Neural progenitor cell (in vitro differentiated cells): ENCODE data around the gene ZP2. TPM values are rescaled to one million over a fixed set of nuclear protein-coding genes. Genes with fewer than 3 reads are reported as not detected.
"Not testable (repeated sequence)": the region's sequence is repeated elsewhere in the genome, so short reads cannot be mapped to it uniquely, and the experiment has no call there.

ENCODE experiments used
- DNase-seq: peaks from one replicate; pipeline ENCODE4 v3.0.0-alpha.2; 2016; ENCODE audit warnings: low spot score
- H2AFZ ChIP-seq: fragments of 200-600 bp; sonication (generic); replicated peaks from 2 replicates; pipeline ENCODE4 v1.6.1; 2016; ENCODE audit warnings: antibody characterized with exemption
- H3F3A ChIP-seq: fragments of 200-600 bp; sonication (generic); 2 replicates; pipeline ENCODE4 v1.6.1; 2016; ENCODE audit warnings: antibody characterized with exemption, low read depth
- H3K27ac ChIP-seq: fragments of 200-600 bp; sonication (generic); 2 replicates; pipeline ENCODE4 v1.5.1; 2016; ENCODE audit warnings: mild to moderate bottlenecking
- H3K27me3 ChIP-seq: fragments of 200-600 bp; sonication (generic); 2 replicates; pipeline ENCODE4 v1.6.1; 2016; ENCODE audit warnings: mild to moderate bottlenecking, moderate library complexity
- H3K36me3 ChIP-seq: fragments of 200-600 bp; sonication (generic); 2 replicates; pipeline ENCODE4 v1.5.1; 2016
- H3K4me1 ChIP-seq: fragments of 200-600 bp; sonication (generic); 2 replicates; pipeline ENCODE4 v1.6.1; 2016; ENCODE audit warnings: mixed run types
- H3K4me2 ChIP-seq: fragments of 200-600 bp; sonication (generic); 2 replicates; pipeline ENCODE4 v1.6.1; 2016
- H3K4me3 ChIP-seq: fragments of 200-600 bp; sonication (generic); 2 replicates; pipeline ENCODE4 v1.5.1; 2016
- H3K79me2 ChIP-seq: fragments of 200-600 bp; sonication (generic); 2 replicates; pipeline ENCODE4 v1.6.1; 2016; ENCODE audit warnings: low read depth
- H3K9ac ChIP-seq: fragments of 200-600 bp; sonication (generic); 2 replicates; pipeline ENCODE4 v1.6.1; 2016
- H3K9me3 ChIP-seq: fragments of 200-600 bp; sonication (generic); 2 replicates; pipeline ENCODE4 v1.5.1; 2016; ENCODE audit warnings: low read depth
- H4K20me1 ChIP-seq: fragments of 200-600 bp; sonication (generic); 2 replicates; pipeline ENCODE4 v1.6.1; 2016; ENCODE audit warnings: low read depth
- H3K27ac Mint-ChIP-seq: 3 replicates; pipeline ENCODE4 v1.8.0; 2021; ENCODE audit warnings: mixed read lengths
- H3K27me3 Mint-ChIP-seq: 2 replicates; pipeline ENCODE4 v1.8.0; 2022; ENCODE audit warnings: low read depth, mild to moderate bottlenecking, inconsistent platforms, moderate library complexity, mixed read lengths; ENCODE audit not compliant: insufficient read depth
- H3K36me3 Mint-ChIP-seq: 3 replicates; pipeline ENCODE4 v1.8.0; 2021; ENCODE audit warnings: mixed read lengths
- H3K4me1 Mint-ChIP-seq: 3 replicates; pipeline ENCODE4 v1.8.0; 2021; ENCODE audit warnings: mixed read lengths
- H3K4me3 Mint-ChIP-seq: 3 replicates; pipeline ENCODE4 v1.8.0; 2021; ENCODE audit warnings: mild to moderate bottlenecking, moderate library complexity, mixed read lengths
- H3K9me3 Mint-ChIP-seq: 3 replicates; pipeline ENCODE4 v1.8.0; 2020; ENCODE audit warnings: mixed read lengths
- CTCF ChIP-seq: fragments of 200-600 bp; sonication (generic); IDR thresholded peaks from 2 replicates; pipeline ENCODE4 v1.5.1; 2017; ENCODE audit warnings: antibody characterized with exemption, mild to moderate bottlenecking
- EZH2 ChIP-seq: fragments of 200-600 bp; sonication (generic); IDR thresholded peaks from 2 replicates; pipeline ENCODE4 v1.6.1; 2017; ENCODE audit warnings: antibody characterized with exemption, mild to moderate bottlenecking, moderate library complexity
- EZH2phosphoT487 ChIP-seq: fragments of 200-600 bp; sonication (generic); IDR thresholded peaks from 2 replicates; pipeline ENCODE4 v1.6.1; 2017; ENCODE audit warnings: antibody characterized with exemption
- total RNA-seq: library from RNA; depleted of rRNA; stranded (reverse); fragments of >200 nt; gene quantifications from 2 replicates; pipeline ENCODE4 v1.2.3, GENCODE V29; 2015; ENCODE audit warnings: low replicate concordance

Gene ZP2
- total RNA-seq, 1 donor from 2014 or later, result not detected

GRCh38 chr16:21158208-21159110, 52.9 kb downstream of the ZP2 start, which contains the start of gene LDAF1:
LDAF1 (plus strand) TSS chr16:21158674; CDS start chr16:21161183, 2,509 bp downstream.
- Histone ChIP-seq H3K27ac (no peak within 1 kb of the TSS), H3K27me3 (peaks cover 10% of the 10 kb centered on the region), H3K36me3 (no peaks in the 10 kb centered on the region), H3F3A (peaks cover 6% of the 10 kb centered on the region), H3K79me2 (peaks cover 10% of the 10 kb centered on the region), H3K4me2 (peak within 1 kb of the TSS; percentile 96), H3K9ac (peak within 1 kb of the TSS; percentile 28), H2AFZ (peak within 1 kb of the TSS; percentile 93), H3K9me3 (no peaks in the 10 kb centered on the region), H3K4me3 (peak within 1 kb of the TSS; percentile 96), H4K20me1 (peaks cover 10% of the 10 kb centered on the region), H3K4me1 (no peaks in the 10 kb centered on the region)
- Mint-ChIP-seq H3K36me3 (peaks cover 8% of the 10 kb centered on the region), H3K27ac (no peak within 1 kb of the TSS), H3K9me3 (no peaks in the 10 kb centered on the region), H3K4me3 (peak within 1 kb of the TSS; percentile 91), H3K27me3 (peaks cover 7% of the 10 kb centered on the region), H3K4me1 (peaks cover 6% of the 10 kb centered on the region)
- peak; percentile 28 for TF ChIP-seq EZH2
- no peak for TF ChIP-seq CTCF
- no peak for TF ChIP-seq EZH2phosphoT487
- peak; percentile 93 for DNase-seq

- Mint-ChIP-seq H3K27me3 (peaks cover 7% of the 10 kb centered on the region), H3K27ac (no peak overlapping the region), H3K9me3 (no peaks in the 10 kb centered on the region), H3K4me1 (peaks cover 6% of the 10 kb centered on the region), H3K36me3 (peaks cover 4% of the 10 kb centered on the region), H3K4me3 (peak overlapping the region; percentile 91)
- Histone ChIP-seq H3K9ac (no peak overlapping the region), H3K4me3 (no peak overlapping the region), H3K27ac (no peak overlapping the region), H3K9me3 (no peaks in the 10 kb centered on the region), H2AFZ (no peak overlapping the region), H3F3A (peaks cover 6% of the 10 kb centered on the region), H3K27me3 (peaks cover 10% of the 10 kb centered on the region), H3K4me2 (peak overlapping the region; percentile 96), H3K79me2 (peaks cover 10% of the 10 kb centered on the region), H3K4me1 (no peaks in the 10 kb centered on the region), H4K20me1 (peaks cover 10% of the 10 kb centered on the region), H3K36me3 (no peaks in the 10 kb centered on the region)
- DNase-seq, result no peak
- TF ChIP-seq EZH2phosphoT487, result no peak
- TF ChIP-seq CTCF, result no peak
- TF ChIP-seq EZH2, result no peak
Observed at GRCh38 chr16:21157632-21158031, 53.7 kb downstream of the ZP2 start.

GRCh38 chr16:21156767-21157467, 54.5 kb downstream of the ZP2 start:
- Histone ChIP-seq H3K27ac (no peak overlapping the region), H3K36me3 (no peaks in the 10 kb centered on the region), H3F3A (peaks cover 6% of the 10 kb centered on the region), H3K4me3 (no peak overlapping the region), H3K4me1 (no peaks in the 10 kb centered on the region), H2AFZ (no peak overlapping the region), H3K79me2 (peaks cover 10% of the 10 kb centered on the region), H4K20me1 (peaks cover 10% of the 10 kb centered on the region), H3K9ac (no peak overlapping the region), H3K4me2 (no peak overlapping the region), H3K9me3 (no peaks in the 10 kb centered on the region), H3K27me3 (peaks cover 10% of the 10 kb centered on the region)
- DNase-seq, result peak; percentile 75
- peaks cover 6% of the 10 kb centered on the region for H3K4me1 Mint-ChIP-seq
- peaks cover 7% of the 10 kb centered on the region for H3K27me3 Mint-ChIP-seq
- no peaks in the 10 kb centered on the region for H3K9me3 Mint-ChIP-seq
- H3K4me3 Mint-ChIP-seq, result peak overlapping the region; percentile 53
- no peak for TF ChIP-seq EZH2
- peak; percentile 71 for TF ChIP-seq CTCF
- TF ChIP-seq EZH2phosphoT487, result no peak
- no peak overlapping the region for H3K27ac Mint-ChIP-seq
- peaks cover 2% of the 10 kb centered on the region for H3K36me3 Mint-ChIP-seq

- H3K27me3 Mint-ChIP-seq, H3K27ac Mint-ChIP-seq, H3K27ac ChIP-seq, H3F3A ChIP-seq, DNase-seq, H3K36me3 Mint-ChIP-seq, H3K36me3 ChIP-seq, H3K79me2 ChIP-seq, H3K4me1 ChIP-seq, H3K27me3 ChIP-seq, H4K20me1 ChIP-seq, H3K9ac ChIP-seq, H3K4me3 ChIP-seq, H3K4me3 Mint-ChIP-seq, H3K4me1 Mint-ChIP-seq, H2AFZ ChIP-seq, H3K9me3 ChIP-seq, H3K9me3 Mint-ChIP-seq, H3K4me2 ChIP-seq: not testable (repeated sequence)
Observed at GRCh38 chr16:21156011-21156410, 55.4 kb downstream of the ZP2 start.

- H3K9me3 Mint-ChIP-seq, H3F3A ChIP-seq, H3K27ac ChIP-seq, H3K79me2 ChIP-seq, H3K36me3 ChIP-seq, H3K9ac ChIP-seq, H3K4me2 ChIP-seq, H3K4me3 ChIP-seq, H3K36me3 Mint-ChIP-seq, H3K4me1 Mint-ChIP-seq, H3K27ac Mint-ChIP-seq, H3K9me3 ChIP-seq, H2AFZ ChIP-seq, H4K20me1 ChIP-seq, H3K4me3 Mint-ChIP-seq, DNase-seq, H3K27me3 Mint-ChIP-seq, H3K4me1 ChIP-seq, H3K27me3 ChIP-seq: not testable (repeated sequence)
Observed at GRCh38 chr16:21153124-21153729, 58.1 kb downstream of the ZP2 start.
